GM19239 (cell line): ENCODE measurements around the gene FADS3.

Experiments used
- DNase-seq: peaks from one replicate; pipeline ENCODE4 v3.0.0; 2011; ENCODE audit warnings: low spot score; ENCODE audit not compliant: insufficient read length
- FAIRE-seq: peaks from 2 replicates; lab custom pipeline; 2011; peaks lifted over from hg19 to GRCh38; lab: Jason Lieb, UNC

The FADS3 gene

DNA sequence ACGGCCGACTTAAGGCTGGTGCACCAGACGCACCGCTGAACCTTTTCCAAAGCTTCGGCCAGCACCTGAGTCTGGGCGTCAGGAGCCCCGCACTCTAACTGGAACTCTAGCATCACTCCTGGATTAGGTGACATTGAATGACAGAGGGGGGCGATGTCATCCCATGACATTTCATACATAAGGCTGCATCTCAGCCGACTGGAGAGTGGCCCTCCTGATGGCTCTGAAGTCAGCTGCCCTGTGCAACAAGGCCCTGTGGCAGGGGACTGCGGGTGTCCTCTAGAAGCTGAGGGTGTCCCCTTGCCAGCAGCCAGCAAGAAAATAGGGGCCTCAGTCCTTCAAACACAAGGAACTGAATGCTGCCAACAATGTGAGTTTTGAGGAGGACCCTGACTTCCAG is 10.1 kb upstream of the FADS3 start:
- FAIRE-seq (no peak), DNase-seq (no peak)

- DNase-seq (no peak), FAIRE-seq (no peak)
Observed at GRCh38 chr11:61900251-61900650, 8.9 kb upstream of the FADS3 start.

DNA sequence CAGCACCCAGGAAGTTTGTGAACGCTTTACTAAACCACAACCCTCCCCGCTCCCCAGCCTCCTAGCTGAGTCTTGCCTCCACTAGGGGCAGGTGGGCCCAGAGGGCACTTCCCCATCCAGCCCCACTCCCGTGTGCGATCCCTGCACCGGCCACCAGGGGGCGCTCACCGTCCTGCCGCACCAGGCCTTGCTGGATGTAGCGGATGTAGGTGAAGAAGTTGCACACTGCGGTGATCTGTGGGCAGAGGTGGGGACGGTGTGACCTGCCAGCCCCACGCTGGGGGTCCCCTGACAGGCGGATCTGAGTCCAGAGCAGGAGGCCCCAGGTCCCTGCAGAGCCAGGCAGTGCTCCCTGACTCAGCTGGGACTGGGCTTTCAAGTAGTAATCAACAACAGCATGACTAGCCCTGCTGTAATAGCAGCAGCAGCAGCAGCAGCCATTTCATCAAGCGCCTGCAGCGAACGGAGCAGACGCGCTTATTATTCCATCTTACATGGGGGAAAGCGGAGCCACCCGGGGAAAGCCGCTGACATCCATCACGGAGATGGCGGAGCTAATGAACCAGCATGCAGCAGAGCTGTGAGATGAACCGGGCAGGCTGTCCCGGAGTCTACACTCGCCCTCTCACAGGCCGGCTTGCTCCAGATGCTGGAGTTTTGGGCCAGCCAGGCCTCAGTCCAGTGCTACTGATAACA is 7.9 kb upstream of the FADS3 start:
- DNase-seq: peak; percentile 98
- FAIRE-seq: peak; percentile 91

- no peak for FAIRE-seq
Observed at GRCh38 chr11:61898247-61898582, 6.9 kb upstream of the FADS3 start.

DNA sequence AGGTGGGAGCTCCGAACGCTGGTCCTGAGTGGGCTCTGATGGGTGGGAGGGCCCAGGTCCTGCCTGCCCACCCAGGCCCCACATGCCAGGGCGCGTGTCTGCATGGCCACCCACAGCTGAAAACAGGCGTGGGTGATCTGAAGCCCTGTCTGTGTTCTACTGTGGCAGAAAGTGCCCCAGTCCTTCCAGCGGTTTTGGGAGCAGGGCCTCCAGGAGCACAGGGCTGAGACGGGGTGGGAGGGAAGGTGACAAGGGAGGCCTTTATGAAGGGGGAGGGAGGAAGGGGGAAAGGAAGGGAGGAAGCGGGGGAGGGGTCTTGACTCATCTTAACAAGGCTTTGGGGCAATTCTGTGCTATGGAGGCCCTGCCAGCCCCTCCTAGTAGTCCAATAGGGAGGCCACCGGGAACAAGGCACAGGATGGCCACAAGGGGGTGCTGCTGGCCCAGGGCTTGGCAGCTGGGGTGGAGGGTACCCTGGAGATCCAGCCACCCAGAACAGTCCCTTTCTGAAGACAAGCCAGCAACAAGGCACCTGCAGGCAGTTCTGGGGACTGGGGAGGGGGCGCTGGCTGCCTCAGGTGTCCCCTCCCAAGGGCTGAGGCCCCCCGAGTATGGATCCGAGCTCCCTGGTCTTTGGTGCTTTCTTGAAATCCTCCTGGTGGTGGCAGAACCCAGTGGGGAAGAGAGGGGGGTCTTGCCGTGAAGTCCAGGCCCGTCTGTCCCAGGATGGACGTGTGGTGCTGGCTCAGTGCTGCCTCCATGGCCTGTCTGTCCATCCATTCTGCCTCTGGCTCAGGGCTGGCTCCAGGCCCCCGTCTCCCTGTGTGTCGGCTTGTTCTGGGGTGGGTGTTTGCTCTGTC is 6.3 kb upstream of the FADS3 start:
- DNase-seq (peak; percentile 93), FAIRE-seq (peak; percentile 70)

More at GRCh38 chr11:61898247-61898582, 6.9 kb upstream of the FADS3 start:
- no peak for DNase-seq

- FAIRE-seq: no peak
- no peak for DNase-seq
Observed at GRCh38 chr11:61896665-61897386, 5.5 kb upstream of the FADS3 start.

DNA sequence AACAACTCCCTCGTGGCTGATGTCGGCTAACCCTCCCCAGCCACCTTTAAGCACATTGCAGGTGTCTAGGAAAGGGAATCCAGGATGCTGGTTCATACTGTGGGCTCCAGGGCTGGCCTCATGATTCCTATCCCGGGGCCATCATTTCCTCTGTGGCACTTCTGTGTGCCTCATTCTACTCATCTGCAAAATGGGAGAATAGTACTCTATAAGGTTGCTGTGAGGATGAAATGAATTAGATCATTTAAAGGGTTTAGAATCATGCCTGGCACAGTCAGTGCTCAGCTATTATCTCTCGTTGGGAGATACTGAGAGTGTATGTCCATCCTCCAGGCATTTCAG is 4.3 kb upstream of the FADS3 start:
- DNase-seq (no peak), FAIRE-seq (no peak)

GRCh38 chr11:61895046-61895717 is 3.8 kb upstream of the FADS3 start:
- DNase-seq (no peak), FAIRE-seq (no peak)

DNA sequence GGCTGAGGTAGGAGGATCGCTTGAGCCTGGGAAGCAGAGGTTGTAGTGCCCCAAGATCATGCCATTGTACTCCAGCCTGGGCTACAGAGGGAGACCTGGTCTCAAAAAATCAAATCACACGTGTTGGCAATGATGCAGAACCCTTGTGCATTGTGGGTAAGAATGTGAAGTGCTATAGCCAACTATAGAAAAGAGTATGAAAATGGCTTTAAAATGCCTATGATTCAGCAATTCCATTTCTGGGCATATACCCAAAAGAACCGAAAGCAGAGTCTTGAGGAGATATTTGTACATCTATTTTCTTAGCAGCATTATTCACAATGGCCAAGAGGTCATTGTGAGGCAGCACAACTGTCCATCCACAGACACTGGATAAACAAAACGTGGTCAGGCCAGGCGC is 2.6 kb upstream of the FADS3 start:
- DNase-seq (no peak), FAIRE-seq (no peak)

GRCh38 chr11:61892085-61892370 is 683 bp upstream of the FADS3 start:
- DNase-seq (no peak), FAIRE-seq (peak; percentile 67)

DNA sequence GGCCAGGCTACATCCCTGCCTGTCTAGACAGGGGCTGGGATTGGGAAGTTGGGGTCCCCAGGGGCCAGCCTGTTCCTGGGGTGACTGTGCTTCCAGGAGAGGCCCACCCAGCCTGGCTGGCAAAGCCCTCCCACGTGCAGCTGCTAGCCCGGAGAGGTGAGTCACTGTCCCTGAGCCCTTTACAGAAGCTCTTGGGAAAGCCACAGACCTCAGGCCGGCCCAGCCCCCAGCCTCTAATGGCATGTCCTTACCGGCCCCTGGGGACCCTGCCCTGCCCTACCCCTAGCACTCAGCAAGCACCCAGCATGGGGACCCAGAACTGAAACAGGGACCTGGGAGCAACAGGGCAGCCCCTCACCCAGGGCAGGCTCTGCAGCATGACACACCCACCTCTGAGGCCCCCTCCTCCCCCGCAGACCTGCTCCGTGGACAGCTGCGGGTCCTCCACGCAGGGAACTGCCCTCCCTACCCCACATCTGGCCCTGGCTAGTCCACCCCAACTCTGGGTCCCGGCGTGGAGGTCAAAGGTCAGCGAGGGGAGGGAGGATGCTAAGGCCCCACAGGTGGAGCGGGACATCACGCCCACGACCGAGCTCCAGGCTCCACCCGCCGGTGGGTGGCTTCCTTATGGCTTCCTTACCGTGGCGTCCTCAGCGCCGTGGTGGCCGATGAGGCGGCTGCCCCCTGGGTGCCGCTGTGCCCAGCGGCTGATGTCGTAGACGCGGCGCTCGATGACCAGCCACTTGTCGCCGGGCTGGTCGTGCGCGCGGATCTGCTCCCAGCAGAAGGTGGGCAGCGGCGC is 615 bp downstream of the FADS3 start:
- DNase-seq: no peak
- FAIRE-seq: no peak

GRCh38 chr11:61889831-61890230 is 1.5 kb downstream of the FADS3 start:
- DNase-seq (no peak), FAIRE-seq (no peak)

DNA sequence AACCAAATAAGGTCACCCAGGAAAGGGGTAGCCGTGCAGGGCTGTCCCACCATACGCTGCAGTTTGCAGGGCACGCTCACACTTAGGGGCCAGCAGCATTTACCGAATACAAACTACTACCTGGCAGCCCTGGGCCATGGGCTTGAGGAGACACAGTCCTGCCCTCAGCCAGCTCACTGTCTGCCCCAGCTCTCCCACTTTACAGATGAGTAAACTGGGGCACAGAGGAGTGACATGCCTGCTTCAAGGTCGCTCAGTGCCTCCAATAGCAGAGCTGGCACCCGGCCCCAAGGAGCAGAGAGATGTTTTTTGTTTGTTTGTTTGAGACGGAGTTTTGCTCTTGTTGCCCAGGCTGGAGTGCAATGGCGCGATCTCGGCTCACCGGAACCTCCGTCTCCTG is 2.8 kb downstream of the FADS3 start:
- no peak for DNase-seq
- FAIRE-seq: no peak

GRCh38 chr11:61887839-61888494 is 3.4 kb downstream of the FADS3 start:
- FAIRE-seq: no peak
- no peak for DNase-seq

DNA sequence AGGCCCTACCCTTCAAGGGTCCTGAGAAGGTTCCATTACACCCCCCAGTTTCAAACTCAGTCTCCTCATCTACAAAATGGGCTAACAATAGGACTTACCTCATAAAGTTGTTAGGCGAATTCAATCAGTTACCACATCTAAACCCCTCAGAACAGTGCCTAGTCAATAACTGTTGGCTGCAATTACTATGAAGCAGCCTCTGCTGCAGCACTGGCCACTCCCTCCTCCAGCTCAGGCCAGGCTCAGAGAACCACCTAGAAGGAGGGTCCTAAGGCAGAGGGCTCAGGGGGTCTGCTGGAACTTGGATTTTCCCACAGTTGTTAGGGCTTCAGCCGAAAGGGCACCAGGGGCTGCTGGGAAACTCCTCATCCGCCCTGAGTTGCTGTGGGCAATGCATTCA is 4.7 kb downstream of the FADS3 start:
- FAIRE-seq (no peak), DNase-seq (no peak)

- no peak for DNase-seq
- no peak for FAIRE-seq
Observed at GRCh38 chr11:61885784-61886580, 5.4 kb downstream of the FADS3 start.

GRCh38 chr11:61885166-61885778 is 6.1 kb downstream of the FADS3 start:
- FAIRE-seq: no peak
- DNase-seq: no peak

DNA sequence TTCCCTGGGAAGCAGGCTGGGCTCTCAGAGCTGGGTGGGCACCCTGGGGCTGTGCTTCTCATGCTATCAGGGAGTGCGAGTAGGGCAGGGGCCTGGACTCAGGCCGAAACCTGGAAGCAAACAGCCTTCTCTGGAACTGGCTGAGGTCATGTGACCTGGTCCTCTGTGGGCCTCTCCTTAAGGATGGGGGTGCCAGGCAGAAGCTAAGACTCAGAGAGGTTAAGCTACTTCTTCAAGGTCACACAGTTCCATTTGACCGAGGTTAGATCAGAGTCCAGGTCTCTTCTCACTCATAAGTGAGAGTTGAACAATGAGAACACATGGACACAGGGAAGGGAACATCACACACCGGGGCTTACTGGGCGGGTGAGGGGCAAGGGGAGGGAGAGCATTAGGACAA is 7.4 kb downstream of the FADS3 start:
- FAIRE-seq: no peak
- DNase-seq: no peak
